ENCODE data around the gene C2orf76. TPM values are rescaled to one million over a fixed set of nuclear protein-coding genes. Genes with fewer than 3 reads are reported as not detected.

C2orf76 gene
- total RNA-seq, 2 experiments from 2014 or later = 15.4 to 17.7 TPM

DNA sequence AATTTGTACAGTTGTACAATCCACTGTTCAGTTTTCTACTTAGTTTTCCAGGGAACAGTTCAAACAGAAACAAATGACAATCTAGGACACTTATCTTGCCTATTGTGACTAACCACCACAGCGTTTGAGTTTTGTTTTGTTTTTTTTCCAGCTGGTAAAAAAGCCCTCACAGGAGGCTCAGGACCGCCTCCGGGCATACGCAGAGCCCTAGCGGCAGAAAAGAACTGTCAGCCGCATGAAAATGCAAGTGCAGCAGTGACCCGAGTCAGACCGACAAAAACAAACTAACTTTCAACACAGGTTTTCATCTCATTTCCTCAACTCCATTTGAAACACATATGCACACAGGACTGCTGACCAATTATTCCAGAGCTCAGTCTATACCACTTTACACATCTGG, 74.4 kb downstream of the C2orf76 start:
- Histone ChIP-seq H3K27ac (ENCODE audit: low read depth, low read length, poor library complexity, severe bottlenecking) (no peak overlapping the region), H3K36me3 (ENCODE audit: insufficient read depth, low read length) (no peaks in the 10 kb centered on the region), H3K4me1 (ENCODE audit: insufficient read depth, low read length, poor library complexity, severe bottlenecking) (no peaks in the 10 kb centered on the region), H3K9me3 (ENCODE audit: low read length) (no peaks in the 10 kb centered on the region), H3K4me2 (ENCODE audit: low read length) (no peak overlapping the region), H3K9me2 (ENCODE audit: insufficient read depth, low read length) (no peaks in the 10 kb centered on the region), H3K79me2 (ENCODE audit: insufficient read depth, low read depth, low read length) (no peaks in the 10 kb centered on the region), H4K20me1 (ENCODE audit: insufficient read depth, low read length) (no peaks in the 10 kb centered on the region), H3K4me3 (ENCODE audit: low read depth, low read length, poor library complexity, severe bottlenecking) (no peak overlapping the region), H2AFZ (ENCODE audit: low read length) (no peak overlapping the region)
- POLR2A ChIA-PET = interaction anchor here (0.7 to 1.1 kb wide), 3 partner anchors 10 to 305 kb away, joined by 3 to 4 read pairs (median 3); no protein-coding TSS in a partner anchor
- intact Hi-C loops (cut with micrococcal nuclease; ENCODE audit: unreplicated experiment) = no loop called here
- BruUV-seq (replicated peaks) = no TSS peak
- DNase-seq (ENCODE audit: low spot score) = no peak
- CTCF ChIA-PET (ENCODE audit: unreplicated experiment) = no interaction called here
- TF ChIP-seq, protein P1, sequence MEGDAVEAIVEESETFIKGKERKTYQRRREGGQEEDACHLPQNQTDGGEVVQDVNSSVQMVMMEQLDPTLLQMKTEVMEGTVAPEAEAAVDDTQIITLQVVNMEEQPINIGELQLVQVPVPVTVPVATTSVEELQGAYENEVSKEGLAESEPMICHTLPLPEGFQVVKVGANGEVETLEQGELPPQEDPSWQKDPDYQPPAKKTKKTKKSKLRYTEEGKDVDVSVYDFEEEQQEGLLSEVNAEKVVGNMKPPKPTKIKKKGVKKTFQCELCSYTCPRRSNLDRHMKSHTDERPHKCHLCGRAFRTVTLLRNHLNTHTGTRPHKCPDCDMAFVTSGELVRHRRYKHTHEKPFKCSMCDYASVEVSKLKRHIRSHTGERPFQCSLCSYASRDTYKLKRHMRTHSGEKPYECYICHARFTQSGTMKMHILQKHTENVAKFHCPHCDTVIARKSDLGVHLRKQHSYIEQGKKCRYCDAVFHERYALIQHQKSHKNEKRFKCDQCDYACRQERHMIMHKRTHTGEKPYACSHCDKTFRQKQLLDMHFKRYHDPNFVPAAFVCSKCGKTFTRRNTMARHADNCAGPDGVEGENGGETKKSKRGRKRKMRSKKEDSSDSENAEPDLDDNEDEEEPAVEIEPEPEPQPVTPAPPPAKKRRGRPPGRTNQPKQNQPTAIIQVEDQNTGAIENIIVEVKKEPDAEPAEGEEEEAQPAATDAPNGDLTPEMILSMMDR (conservative IDR thresholded peaks at IDR 0.05; ENCODE audit: low read length) = no peak
- TF ChIP-seq EZH2phosphoT487 (IDR thresholded peaks at IDR 0.05; ENCODE audit: borderline replicate concordance, low read depth, low read length) = no peak

DNA sequence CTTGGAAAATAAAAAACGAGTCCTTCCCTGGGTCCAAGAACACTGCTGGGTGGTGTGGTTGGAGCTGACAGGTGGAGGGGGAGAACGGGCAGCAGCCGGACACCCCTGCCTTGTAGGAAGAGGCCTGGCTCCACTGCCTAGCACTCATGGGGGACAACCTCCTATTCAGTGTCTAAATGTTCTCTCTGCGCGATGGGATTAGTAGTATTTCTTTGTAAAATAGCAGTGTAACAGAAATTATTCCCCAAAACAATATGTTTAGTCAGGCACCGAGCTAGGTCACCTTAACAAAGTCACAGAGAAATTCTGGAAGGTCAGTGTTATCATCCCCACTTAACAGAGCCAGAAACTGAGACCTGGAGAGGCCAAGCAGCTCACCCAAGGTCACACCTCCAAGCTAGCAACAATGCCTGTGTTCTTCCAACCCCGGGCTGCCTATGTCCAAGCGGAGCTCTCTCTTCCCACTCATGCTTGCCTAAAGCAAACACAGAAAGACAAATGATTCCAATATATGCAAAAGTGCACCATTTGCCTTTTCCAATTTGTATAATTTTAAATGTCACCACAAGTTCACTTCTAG, 75.0 kb downstream of the C2orf76 start:
- no peak for DNase-seq (ENCODE audit: low spot score)
- ChIA-PET CTCF (ENCODE audit: unreplicated experiment) (no interaction called here), POLR2A (interaction anchor here (1.1 kb wide), 2 partner anchors 11 to 305 kb away, joined by 3 to 4 read pairs; no protein-coding TSS in a partner anchor)
- Histone ChIP-seq H3K4me2 (ENCODE audit: low read length) (no peak overlapping the region), H3K36me3 (ENCODE audit: insufficient read depth, low read length) (no peaks in the 10 kb centered on the region), H3K79me2 (ENCODE audit: insufficient read depth, low read depth, low read length) (no peaks in the 10 kb centered on the region), H3K27ac (ENCODE audit: low read depth, low read length, poor library complexity, severe bottlenecking) (no peak overlapping the region), H3K4me1 (ENCODE audit: insufficient read depth, low read length, poor library complexity, severe bottlenecking) (no peaks in the 10 kb centered on the region), H3K4me3 (ENCODE audit: low read depth, low read length, poor library complexity, severe bottlenecking) (no peak overlapping the region), H3K9me2 (ENCODE audit: insufficient read depth, low read length) (no peaks in the 10 kb centered on the region), H4K20me1 (ENCODE audit: insufficient read depth, low read length) (no peaks in the 10 kb centered on the region), H3K9me3 (ENCODE audit: low read length) (no peaks in the 10 kb centered on the region), H2AFZ (ENCODE audit: low read length) (no peak overlapping the region)
- TF ChIP-seq EZH2phosphoT487 (IDR thresholded peaks at IDR 0.05; ENCODE audit: borderline replicate concordance, low read depth, low read length) = no peak
- TF ChIP-seq, protein P1 (conservative IDR thresholded peaks at IDR 0.05; ENCODE audit: low read length) = no peak
- no TSS peak for BruUV-seq (replicated peaks)
- intact Hi-C loops (cut with micrococcal nuclease; ENCODE audit: unreplicated experiment) = loop anchor here (1.0 to 2.0 kb wide), 2 partner anchors 263 to 409 kb away; no protein-coding TSS in a partner anchor

DNA sequence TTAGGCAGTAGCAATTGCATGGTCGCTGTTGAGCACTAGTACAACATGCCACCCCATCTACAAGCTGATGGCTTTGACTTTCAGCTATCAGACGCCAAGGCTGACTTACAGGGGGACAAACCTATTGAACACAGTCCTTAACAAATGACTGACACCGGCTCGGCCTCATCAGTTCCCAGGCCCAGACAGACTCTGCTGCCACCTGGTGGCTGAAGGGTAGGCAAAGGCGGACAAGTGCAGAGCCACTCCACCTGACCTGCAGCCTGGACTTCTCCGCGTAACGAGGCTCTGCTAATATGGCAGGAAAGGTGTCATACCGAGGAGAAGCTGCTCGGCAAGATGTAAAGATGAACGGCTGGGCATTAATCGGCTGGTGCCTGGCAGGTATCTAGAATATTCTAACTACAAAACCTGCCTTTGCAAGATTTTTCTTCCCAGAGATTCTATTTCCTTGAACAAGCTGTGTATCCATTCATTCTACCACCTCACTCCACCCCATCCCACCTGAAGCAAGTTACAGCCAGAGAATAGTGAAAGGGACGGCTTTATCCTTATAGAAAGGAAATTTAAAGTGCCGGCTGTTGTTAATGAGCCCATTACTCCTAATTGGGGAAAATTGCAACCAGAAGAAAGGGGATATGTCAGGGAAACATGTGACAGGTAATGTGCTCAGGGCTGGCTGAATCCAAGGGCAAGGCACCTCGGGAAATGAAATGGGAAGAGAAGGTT, 75.6 kb downstream of the C2orf76 start:
- Histone ChIP-seq H2AFZ (ENCODE audit: low read length) (no peak overlapping the region), H3K36me3 (ENCODE audit: insufficient read depth, low read length) (no peaks in the 10 kb centered on the region), H3K9me2 (ENCODE audit: insufficient read depth, low read length) (no peaks in the 10 kb centered on the region), H3K27ac (ENCODE audit: low read depth, low read length, poor library complexity, severe bottlenecking) (no peak overlapping the region), H3K9me3 (ENCODE audit: low read length) (no peaks in the 10 kb centered on the region), H3K4me1 (ENCODE audit: insufficient read depth, low read length, poor library complexity, severe bottlenecking) (no peaks in the 10 kb centered on the region), H3K4me2 (ENCODE audit: low read length) (no peak overlapping the region), H4K20me1 (ENCODE audit: insufficient read depth, low read length) (no peaks in the 10 kb centered on the region), H3K79me2 (ENCODE audit: insufficient read depth, low read depth, low read length) (no peaks in the 10 kb centered on the region), H3K4me3 (ENCODE audit: low read depth, low read length, poor library complexity, severe bottlenecking) (no peak overlapping the region)
- intact Hi-C loops (cut with micrococcal nuclease; ENCODE audit: unreplicated experiment) = loop anchor here (1.0 to 2.0 kb wide), 2 partner anchors 262 to 409 kb away; no protein-coding TSS in a partner anchor
- POLR2A ChIA-PET = interaction anchor here (0.6 to 1.1 kb wide), 3 partner anchors 12 to 304 kb away, joined by 3 to 5 read pairs (median 3); no protein-coding TSS in a partner anchor
- TF ChIP-seq, protein P1 (conservative IDR thresholded peaks at IDR 0.05; ENCODE audit: low read length) = peak; percentile 82
- no peak for TF ChIP-seq EZH2phosphoT487 (IDR thresholded peaks at IDR 0.05; ENCODE audit: borderline replicate concordance, low read depth, low read length)
- BruUV-seq (replicated peaks) = no TSS peak
- peak; percentile 70 for DNase-seq (ENCODE audit: low spot score)
- CTCF ChIA-PET (ENCODE audit: unreplicated experiment) = no interaction called here
